GM19438 (cell line): ENCODE results near the gene ETS1.

Experiments used
- ATAC-seq: cut with Tn5 transposase; IDR thresholded peaks from one replicate; pipeline ENCODE4 v1.9.1; 2021; ENCODE audit warnings: low read depth; ENCODE audit not compliant: unreplicated experiment

ETS1 gene

DNA sequence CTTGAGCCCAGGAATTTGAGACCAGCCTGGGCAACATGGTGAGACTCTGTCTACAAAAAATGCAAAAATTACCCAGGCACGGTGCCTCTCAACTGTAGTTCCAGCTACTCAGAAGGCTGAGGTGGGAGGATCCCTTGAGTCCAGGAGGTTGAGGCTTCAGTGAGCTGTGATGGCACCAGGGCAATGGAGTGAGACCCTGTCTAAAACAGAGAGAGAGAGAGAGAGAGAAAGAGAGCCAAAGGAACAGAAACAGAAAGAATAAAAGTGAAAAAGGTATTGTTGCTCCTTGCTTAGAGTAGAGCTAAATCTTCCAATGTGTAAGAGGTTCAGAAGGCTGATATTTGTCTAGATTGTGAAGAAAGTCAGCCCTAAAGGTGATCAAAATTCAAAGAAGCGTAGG lies 8.9 kb upstream of the ETS1 start:
- no peak for ATAC-seq

DNA sequence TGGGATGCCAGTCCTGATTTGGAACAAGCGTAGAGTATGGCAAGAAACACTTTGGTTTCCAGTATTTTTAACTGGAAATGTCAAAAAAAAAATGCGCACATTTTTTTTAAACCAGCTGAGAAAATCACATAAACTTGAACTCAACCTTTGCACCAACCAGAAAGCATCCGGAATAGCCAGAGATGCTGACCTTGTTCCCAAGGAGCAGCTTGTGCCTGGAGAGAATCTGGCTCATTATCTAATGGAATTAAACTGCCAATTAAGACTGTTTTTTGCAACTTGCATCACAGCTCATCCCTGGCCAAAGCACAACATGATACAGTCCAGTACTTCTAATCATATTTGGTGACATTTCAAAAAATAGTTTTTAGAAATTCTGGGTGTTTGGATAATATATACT lies 8.4 kb upstream of the ETS1 start:
- ATAC-seq, result no peak

DNA sequence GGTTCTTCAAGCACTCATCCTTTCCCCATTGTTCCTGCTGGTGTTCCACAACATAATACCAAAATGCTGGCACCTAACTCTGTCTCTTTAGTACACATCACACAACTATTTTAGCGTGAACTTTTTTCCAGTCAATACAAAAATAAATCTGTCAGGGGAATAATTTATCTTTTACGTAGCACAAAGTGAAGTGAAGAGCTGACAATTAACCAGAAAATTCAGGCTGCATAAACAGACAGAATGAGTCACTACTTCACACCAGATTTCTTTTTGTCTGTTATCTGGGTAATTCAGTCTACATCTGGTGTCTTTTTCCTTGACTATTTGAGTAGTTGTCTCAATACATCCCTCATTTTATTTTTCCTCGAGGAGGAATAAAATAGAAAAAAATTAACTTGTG lies 7.9 kb upstream of the ETS1 start:
- no peak for ATAC-seq

- no peak for ATAC-seq
Observed at GRCh38 chr11:128594226-128594625, 6.9 kb upstream of the ETS1 start.

- ATAC-seq, result no peak
Observed at GRCh38 chr11:128593281-128593680, 5.9 kb upstream of the ETS1 start.

- no peak for ATAC-seq
Observed at GRCh38 chr11:128592454-128592853, 5.1 kb upstream of the ETS1 start.

GRCh38 chr11:128590587-128590986 lies 3.2 kb upstream of the ETS1 start:
- ATAC-seq, result no peak

- no peak for ATAC-seq
Observed at GRCh38 chr11:128589998-128590397, 2.6 kb upstream of the ETS1 start.

- no peak for ATAC-seq
Observed at GRCh38 chr11:128588093-128588492, 735 bp upstream of the ETS1 start.

- ATAC-seq, result no peak
Observed at GRCh38 chr11:128586689-128587088, 669 bp downstream of the ETS1 start.

DNA sequence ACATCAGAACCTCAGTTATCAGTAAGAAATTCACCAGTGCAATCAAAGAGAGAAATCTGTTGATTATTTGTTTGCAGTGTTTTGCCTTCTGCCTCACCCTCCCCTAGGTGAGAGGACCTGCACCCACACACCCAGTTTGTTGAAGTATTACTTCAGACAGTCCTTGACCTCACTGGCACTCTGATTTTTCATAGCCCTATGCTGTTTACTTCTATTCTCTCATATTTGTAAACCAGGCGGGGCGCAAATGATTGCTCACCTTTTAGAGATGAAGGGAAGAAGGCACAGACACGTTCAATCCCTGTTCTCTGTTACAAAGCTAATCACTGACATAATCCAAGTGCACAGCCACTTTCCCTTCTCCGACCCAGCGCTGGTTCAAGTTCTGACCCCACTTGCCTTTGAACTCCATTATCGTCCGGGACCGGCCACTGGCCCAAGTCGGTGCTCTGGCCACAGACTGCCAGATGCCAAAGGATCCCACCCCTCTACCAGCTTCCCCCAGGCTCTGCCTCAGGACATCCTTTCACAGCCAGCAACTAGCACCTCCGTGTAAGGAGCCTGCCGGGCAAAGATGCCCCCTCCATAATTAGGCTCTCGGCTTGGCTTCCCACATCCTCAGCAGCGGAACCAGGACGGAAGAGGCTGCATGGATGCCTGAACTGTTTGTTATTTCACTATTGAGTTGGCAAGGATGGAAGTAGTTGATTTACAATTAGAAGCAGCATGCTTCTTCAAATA lies 1.7 kb downstream of the ETS1 start:
- no peak for ATAC-seq

GRCh38 chr11:128584253-128584652 lies 3.1 kb downstream of the ETS1 start:
- no peak for ATAC-seq

- ATAC-seq, result no peak
Observed at GRCh38 chr11:128582496-128583366, 4.6 kb downstream of the ETS1 start.

DNA sequence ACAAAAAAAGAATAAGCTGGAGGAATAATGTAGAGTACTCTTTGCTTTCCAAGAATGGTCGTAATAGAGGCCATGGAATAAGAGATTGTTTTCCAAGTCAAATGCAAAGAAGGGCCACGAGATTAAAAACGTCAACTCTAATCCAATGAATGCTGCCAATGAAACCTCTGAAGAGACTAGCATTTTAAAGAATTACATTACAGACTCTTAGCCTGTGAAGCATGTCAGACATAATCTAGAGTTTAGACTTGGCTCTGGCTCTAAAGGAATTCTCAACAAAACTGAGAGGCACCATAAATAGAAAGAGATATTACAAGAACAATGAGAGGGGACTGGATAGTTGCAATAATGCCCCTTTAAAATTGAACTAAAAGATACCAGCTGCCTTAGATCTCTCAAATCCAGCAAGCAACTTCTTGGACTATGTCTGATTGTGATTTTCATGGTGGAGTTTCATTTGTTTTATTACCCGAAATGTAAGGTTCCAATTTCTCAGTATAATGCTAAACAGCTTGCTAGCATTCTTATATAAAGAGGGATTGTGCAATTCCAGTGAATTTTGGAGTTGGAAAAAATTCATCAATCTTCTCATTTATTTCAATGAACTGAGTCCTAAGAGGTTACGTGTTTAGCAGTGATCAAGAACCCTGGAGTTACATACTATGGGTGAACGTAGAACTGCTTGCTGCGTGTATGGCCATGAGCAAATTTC lies 5.6 kb downstream of the ETS1 start:
- no peak for ATAC-seq

DNA sequence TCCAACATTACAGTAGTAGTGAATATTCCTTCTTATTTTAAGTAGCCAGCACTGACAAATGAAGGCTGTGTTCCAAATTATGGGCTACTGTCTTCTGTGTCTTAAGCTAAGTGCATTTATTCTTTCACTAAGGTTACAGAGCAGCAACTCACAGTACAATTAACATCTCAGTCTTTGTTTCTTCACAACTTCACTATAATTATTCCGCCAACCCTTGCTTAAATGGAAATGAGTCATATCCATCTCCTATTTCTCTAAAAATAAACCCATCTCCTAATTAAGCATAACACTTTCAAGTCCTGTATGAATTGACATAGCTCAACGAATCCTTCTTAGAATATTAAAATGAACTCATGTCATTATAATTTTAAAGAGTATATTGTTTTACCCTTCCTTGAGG lies 6.7 kb downstream of the ETS1 start:
- ATAC-seq, result no peak

DNA sequence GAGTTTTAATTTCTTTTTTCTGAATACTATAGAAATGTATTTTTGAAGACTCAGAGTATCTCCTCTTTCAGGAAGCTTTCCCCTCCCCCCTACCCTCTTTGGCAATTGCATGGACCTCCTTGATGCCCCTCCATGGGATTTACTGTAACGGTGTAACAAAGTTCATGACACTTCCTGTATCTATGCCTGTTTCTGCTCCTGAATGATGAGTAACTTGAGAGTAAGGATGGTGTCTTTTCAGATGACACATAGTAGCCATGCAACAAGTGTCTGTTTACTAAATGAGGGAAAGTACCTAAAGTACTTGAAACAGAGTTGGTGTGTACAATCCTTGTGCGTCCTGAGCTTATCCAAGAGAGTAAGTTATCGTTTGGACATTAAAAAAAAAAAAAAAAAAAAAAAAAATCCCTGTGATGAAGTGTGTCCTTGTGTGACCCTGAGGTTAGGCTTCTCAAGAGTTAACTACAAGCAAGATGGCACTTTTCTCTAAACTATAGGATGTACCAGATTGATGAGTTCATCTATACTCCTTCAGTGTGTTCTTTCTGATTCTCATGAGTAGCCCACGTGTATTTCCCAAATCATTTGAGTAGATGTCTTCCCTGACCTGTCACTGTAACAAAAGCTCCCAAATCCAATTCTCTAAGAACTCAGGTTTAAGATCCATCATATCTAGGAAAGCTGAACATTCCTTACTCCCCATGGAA lies 7.4 kb downstream of the ETS1 start:
- no peak for ATAC-seq

- no peak for ATAC-seq
Observed at GRCh38 chr11:128576555-128576954, 10.8 kb downstream of the ETS1 start.

DNA sequence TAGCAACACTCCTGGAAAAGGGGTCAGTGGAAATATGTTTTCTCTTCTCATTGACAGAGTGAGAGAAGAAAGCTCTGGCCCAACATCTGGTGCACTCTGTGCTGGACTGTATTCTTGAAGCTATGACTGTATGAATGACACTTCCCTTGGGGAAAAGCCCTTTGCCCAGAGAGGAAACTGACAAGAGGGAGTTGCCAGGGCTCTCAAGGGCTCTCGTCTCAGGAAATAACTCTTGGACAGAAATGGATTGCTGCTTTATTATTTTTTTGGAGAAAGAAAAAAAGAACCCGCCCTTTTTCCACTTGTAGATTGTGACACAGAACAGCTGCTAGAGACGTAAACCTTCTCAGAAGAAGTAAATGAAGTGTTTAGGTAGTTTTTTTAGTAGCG lies 11.4 kb downstream of the ETS1 start:
- ATAC-seq, result no peak

DNA sequence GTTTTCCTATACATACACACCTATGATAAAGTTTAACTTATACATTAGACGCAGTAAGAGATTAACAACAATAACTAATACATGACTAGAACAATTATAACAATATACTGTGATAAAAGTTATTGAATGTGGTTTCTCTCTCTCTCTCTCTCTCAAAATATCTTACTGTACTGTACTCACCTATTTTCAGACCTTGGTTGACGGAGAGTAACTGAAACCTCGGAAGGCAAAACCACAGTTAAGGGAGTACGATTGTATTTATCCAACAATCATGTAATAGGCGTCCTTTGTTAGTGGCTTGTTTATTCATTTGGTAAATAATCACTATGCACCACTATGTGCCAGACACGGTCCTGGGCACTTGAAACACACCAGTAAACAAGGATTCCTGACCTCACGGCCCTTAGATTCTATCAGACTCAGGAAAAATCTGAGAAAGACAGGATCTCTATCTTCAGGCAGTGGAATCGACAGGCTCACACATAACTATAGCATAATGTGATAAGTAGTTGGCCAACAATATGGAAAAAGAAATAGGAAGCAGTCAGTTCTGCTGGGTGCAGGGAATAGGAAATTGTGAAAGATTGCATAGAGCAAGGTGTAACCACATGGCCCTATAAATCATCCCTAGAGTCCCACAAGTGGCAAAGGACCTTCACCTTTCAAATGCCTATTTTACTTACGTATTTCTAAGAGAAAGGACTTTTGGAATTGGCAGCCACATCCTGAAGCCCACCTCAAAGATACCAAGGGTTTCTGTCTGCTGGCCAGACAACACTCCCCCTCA lies 12.0 kb downstream of the ETS1 start:
- ATAC-seq, result no peak

DNA sequence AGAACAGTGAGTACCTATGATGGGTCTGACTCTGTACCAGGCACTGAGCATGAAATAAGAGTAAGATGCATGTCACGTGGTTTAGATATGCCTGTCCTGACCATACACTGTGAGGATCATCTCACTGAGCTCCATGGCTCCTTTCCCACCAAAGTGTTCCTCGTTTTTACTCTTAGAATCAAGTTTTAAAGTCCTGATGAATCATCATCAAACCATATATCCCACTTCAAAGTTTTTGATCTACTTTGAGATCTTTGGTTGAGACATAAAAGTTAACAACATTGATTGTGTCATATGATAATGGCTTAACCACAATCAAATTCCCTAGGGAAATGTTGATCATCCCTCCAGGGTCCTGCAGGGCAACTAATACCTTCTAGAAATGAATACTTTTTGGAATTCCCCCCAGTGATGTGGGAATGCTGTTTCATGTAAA lies 12.8 kb downstream of the ETS1 start:
- ATAC-seq, result no peak
